Measurements from ENCODE around the gene ARHGAP33.
"Not testable (repeated sequence)": the region's sequence is repeated elsewhere in the genome, so short reads cannot be mapped to it uniquely, and the experiment has no call there.

Gene ARHGAP33

GRCh38 chr19:35836096-35836495 is 60.7 kb downstream of the ARHGAP33 start:
- not testable (repeated sequence) for DNase-seq (ENCODE audit: low spot score)

Data from NAMALWA (cell line).